Measurements from ENCODE around the gene GLIS2.
"Not testable (repeated sequence)": the region's sequence is repeated elsewhere in the genome, so short reads cannot be mapped to it uniquely, and the experiment has no call there.

GLIS2 gene

GRCh38 chr16:4332623-4333307, 16.9 kb downstream of the GLIS2 start:
- no peak overlapping the region for H3K4me3 ChIP-seq (ENCODE audit: low read depth, low read length)

GRCh38 chr16:4333308-4333638, 17.4 kb downstream of the GLIS2 start:
- no peak for TF ChIP-seq CTCF (IDR thresholded peaks at IDR 0.05; ENCODE audit: borderline replicate concordance, insufficient read depth, low read depth, low read length)
- no peak overlapping the region for H3K4me3 ChIP-seq (ENCODE audit: low read depth, low read length)

More at GRCh38 chr16:4332623-4333307, 16.9 kb downstream of the GLIS2 start:
- TF ChIP-seq CTCF (IDR thresholded peaks at IDR 0.05; ENCODE audit: borderline replicate concordance, insufficient read depth, low read depth, low read length) = no peak

GRCh38 chr16:4333714-4334113, 17.8 kb downstream of the GLIS2 start:
- H3K4me3 ChIP-seq (ENCODE audit: low read depth, low read length) = not testable (repeated sequence)

GRCh38 chr16:4334724-4335495, 19.0 kb downstream of the GLIS2 start:
- no peak for TF ChIP-seq CTCF (IDR thresholded peaks at IDR 0.05; ENCODE audit: borderline replicate concordance, insufficient read depth, low read depth, low read length)

GRCh38 chr16:4336701-4337539, 21.1 kb downstream of the GLIS2 start:
- H3K4me3 ChIP-seq (ENCODE audit: low read depth, low read length) = no peak overlapping the region
- no peak for TF ChIP-seq CTCF (IDR thresholded peaks at IDR 0.05; ENCODE audit: borderline replicate concordance, insufficient read depth, low read depth, low read length)

More at GRCh38 chr16:4334724-4335495, 19.0 kb downstream of the GLIS2 start:
- H3K4me3 ChIP-seq (ENCODE audit: low read depth, low read length) = no peak overlapping the region

- no peak overlapping the region for H3K4me3 ChIP-seq (ENCODE audit: low read depth, low read length)
- no peak for TF ChIP-seq CTCF (IDR thresholded peaks at IDR 0.05; ENCODE audit: borderline replicate concordance, insufficient read depth, low read depth, low read length)
Measured at GRCh38 chr16:4337540-4338088, 21.7 kb downstream of the GLIS2 start.

GRCh38 chr16:4338125-4338582, 22.3 kb downstream of the GLIS2 start:
- no peak for TF ChIP-seq CTCF (IDR thresholded peaks at IDR 0.05; ENCODE audit: borderline replicate concordance, insufficient read depth, low read depth, low read length)
- no peak overlapping the region for H3K4me3 ChIP-seq (ENCODE audit: low read depth, low read length)

Data from GM12875 (cell line).